HG03432 (cell line): Measurements from ENCODE around the gene SS18L1.
"Not testable (repeated sequence)": the region's sequence is repeated elsewhere in the genome, so short reads cannot be mapped to it uniquely, and the experiment has no call there.

Experiments used
- ATAC-seq: cut with Tn5 transposase; IDR thresholded peaks from one replicate; pipeline ENCODE4 v1.9.1; 2021; ENCODE audit warnings: mild to moderate bottlenecking, moderate library complexity; ENCODE audit not compliant: unreplicated experiment

Gene SS18L1, protein sequence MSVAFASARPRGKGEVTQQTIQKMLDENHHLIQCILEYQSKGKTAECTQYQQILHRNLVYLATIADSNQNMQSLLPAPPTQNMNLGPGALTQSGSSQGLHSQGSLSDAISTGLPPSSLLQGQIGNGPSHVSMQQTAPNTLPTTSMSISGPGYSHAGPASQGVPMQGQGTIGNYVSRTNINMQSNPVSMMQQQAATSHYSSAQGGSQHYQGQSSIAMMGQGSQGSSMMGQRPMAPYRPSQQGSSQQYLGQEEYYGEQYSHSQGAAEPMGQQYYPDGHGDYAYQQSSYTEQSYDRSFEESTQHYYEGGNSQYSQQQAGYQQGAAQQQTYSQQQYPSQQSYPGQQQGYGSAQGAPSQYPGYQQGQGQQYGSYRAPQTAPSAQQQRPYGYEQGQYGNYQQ

DNA sequence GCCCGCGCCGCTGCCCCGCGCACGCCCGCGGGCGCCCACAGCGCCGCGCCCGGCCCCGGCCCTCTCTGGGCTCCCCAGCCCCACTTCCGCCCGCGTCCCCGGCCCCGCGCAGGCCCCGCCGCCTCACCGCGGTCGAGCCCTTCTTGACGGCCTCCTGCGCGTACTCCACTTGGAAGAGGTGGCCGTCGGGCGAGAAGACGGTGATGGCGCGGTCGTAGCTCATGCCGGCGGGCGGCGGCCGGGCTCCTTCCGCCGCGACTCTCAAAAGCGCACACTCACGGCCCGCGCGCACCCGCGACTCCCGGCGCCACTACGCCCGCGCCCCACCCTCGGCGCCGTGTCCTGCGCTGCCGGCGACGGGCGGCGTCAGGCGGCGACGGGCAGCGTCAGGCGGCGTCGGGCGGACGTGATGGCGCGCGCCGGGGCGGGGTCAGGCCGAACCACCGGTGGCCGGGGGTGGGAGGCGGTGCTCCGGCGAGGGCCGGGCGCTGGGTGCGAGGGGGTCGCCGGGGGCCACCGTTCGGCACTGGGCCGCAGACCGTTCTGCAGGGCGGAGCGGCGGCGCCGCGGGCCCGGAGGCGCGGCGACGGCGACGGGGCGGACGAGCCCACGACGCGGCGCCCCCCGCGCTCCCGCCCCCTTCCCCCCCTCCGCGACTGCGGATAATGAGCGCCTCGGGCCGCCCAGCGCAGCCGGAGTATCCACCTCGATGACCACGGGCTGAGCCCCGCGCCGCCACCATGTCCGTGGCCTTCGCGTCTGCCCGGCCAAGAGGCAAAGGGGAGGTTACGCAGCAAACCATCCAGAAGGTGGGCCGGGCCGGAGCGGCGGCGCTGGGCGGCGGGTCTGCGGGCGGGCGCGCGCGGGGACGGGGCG lies at the start of gene SS18L1, which contains the start of gene PSMA7:
TSS of gene SS18L1 (plus strand) at position 689 of the 876 bp plus-strand sequence. CDS start at position 741, 52 bp downstream.
TSS of gene PSMA7 (minus strand) at position 314 of the 876 bp plus-strand sequence. CDS start at position 223, 91 bp downstream.
- peak; percentile 83 for ATAC-seq

DNA sequence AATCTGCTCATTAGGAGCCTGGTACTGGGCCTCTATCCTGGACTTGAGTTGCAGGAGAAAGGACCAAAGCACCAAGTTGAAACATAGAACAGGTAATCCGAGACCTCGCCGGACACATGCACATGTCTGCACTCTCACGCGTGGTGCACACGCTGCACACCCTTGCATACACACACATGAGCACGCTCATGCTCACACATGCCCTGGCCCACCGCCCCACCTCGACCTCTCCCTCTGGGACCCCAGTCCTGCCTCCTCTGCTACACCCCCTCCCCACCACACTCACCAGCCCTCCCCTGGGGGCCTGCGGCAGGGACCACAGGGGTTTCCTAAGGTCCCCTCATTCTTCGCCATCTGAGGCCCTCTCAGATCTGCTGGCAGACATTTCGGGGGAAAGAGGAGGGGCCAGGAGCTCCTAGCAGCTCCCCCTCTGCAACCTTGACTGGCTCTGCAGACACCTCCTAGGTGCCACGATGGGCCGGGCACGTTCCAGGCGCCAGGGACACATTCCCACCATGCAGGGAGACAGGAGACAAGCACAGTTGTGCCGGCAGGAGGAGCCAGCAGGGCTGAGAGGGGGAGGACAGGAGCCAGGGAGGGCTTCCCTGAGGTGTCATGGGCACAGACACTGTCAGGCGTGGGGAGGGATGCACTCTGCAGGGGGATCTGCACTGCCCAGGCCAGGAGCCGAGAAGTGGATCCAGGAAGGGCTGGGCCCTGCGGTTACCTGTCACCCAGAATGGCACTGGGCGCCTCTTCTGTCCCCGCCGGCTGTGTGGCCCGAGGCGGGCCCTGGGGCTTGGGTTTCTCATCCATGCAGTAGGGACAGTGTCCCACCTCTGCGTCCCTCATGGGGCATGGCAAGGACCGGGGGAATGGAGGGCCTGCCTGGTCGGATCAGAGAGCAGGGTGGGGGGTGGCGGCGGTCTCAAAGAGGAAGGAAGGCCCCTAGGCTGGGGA lies 46.9 kb upstream of the SS18L1 start:
- ATAC-seq = no peak

- ATAC-seq = no peak
These were observed 45.6 kb upstream of the SS18L1 start for GRCh38 chr20:62097881-62098407.

DNA sequence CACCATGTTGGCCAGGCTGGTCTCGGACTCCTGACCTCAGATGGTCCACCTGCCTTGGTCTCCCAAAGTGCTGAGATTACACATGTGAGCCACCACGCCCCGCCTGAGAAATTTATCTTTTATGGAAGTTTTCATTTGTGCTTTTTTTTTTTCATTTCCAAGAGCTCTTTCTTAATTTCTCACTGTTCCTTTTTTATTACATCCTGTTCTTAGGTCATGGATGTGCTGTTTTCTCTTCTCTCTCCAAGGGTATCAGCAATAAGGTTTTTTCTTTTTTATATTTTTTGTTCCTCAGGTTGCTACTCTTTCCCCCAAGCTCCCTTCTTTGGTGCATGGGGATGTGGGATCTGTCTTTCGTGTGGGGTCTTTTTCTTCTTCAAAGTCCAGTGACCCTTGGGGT lies 42.5 kb upstream of the SS18L1 start:
- no peak for ATAC-seq

DNA sequence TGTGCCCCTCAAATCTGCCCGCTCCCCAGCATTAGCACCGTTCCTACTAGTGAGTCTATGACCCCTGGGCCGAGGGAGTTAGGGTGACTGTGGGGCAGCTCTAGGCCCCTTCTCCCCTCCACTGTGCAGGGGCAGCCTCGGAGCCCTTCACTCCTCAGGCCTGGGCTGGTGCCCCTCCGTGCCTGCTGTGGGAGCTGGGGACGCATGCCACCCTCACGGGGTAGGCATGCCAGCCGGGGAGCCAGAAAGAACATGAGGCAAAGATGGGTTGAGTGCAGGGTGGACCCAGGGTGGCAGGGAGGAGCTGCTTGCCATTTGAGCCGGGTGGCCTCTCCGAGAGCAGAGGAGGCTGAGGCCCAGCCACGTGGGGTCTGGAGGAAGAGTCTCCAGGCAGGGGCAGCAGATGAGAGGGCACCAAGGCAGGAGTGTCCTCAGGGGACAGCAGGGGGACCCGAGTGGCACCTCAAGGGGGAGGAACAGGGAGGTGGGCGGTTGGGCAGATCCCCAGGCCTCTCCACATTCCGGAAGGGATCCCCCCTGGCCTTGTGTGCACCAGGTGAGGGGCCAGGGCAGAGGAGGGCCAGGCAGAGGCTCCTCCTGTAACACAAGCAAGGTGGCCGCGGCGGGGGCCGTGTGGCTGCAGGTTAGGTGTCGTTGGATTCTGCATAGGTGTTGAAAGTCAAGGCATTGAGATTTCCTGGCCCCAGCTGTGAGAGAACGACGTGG lies 39.9 kb upstream of the SS18L1 start:
- ATAC-seq = no peak

- ATAC-seq = no peak
These were observed 39.3 kb upstream of the SS18L1 start for GRCh38 chr20:62104234-62104789.

GRCh38 chr20:62104791-62105345 lies 38.7 kb upstream of the SS18L1 start:
- ATAC-seq = no peak

- no peak for ATAC-seq
These were observed 38.0 kb upstream of the SS18L1 start for GRCh38 chr20:62105592-62105991.

DNA sequence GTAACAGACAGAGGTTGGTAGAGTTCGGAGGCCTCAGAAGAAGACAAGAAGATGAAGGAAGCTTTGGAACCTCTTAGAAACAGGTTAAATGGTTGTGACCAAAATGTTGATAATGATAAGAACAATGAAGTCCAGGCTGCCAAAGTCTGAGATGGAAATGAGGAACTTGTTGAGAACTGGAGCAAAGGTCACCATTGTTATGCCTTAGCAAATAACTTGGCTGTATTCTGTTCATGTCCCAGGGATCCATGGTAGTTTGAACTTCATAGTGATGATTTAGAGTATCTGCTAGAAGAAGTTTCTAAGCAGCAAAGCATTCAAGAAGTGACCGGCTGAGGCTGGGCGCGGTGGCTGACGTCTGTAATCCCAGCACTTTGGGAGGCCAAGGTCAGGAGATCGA lies 32.4 kb upstream of the SS18L1 start:
- ATAC-seq = no peak

DNA sequence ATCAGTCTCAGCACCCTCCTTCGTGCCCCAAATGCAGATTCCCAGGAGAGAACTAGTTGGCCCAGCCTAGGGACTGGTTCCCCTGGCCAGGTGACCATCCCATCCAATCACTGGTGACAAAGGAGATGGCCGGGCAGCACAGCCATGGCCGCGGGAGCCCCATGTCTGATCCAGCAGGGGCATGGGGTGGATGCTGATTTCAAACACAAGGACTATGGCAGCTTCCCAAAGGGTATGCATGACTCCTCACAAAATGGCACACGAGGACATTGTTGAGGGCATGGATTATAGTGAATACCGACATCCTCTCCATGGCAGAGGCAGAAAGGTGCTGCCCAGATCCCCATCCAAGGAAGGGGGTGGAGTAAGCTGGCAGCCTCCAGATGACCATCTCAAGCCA lies 31.2 kb upstream of the SS18L1 start:
- ATAC-seq = no peak

GRCh38 chr20:62114894-62115293 lies 28.7 kb upstream of the SS18L1 start:
- no peak for ATAC-seq

DNA sequence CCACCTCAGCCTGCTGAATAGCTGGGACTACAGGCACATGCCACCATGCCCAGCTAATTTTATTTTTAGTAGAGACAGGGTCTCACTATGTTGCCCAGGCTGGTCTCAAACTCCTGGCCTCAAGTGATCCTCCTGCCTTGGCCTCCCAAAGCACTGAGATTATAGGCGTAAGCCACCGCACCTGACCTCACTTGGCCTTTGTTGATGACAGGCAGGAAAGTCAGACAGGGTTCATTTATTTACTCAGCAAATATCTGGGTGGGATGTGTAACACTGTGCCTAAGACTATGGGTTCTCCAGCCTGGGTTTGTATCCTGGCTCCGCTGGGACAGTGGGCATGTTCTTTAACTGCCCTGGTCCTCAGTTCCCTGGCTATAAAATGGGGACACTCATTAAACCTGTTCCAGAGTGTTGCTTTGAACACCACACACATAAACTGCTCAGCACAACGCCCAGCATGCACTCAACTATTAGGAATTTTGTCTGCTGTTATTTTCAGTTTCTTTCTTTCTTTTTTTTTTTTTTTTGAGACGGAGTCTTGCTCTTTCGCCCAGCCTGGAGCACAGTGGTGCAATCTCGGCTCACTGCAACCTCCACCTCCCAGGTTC lies 27.7 kb upstream of the SS18L1 start:
- not testable (repeated sequence) for ATAC-seq

- ATAC-seq = no peak
These were observed 26.8 kb upstream of the SS18L1 start for GRCh38 chr20:62116558-62117361.

- no peak for ATAC-seq
These were observed 26.3 kb upstream of the SS18L1 start for GRCh38 chr20:62117362-62117646.

DNA sequence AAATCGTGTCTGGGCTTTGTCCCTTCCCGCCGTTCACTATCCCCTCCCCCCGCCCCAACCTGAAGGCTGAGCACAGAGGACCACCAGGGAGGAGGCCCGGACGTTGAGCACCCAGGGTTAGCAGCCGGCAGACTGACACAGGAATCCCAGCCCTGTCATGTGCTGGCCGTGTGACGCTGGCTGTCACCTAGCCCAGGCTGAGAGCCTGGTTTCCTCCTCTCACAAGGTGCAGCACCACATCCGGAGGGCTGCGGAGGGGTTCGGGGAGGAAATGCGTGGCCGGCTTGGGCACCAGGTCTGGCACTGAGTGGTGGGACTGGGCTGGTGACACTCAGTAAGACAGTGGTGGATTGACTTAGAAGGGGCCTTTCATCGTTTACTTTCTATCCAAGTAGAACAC lies 25.9 kb upstream of the SS18L1 start:
- no peak for ATAC-seq

GRCh38 chr20:62118113-62119043 lies 25.2 kb upstream of the SS18L1 start:
- no peak for ATAC-seq

DNA sequence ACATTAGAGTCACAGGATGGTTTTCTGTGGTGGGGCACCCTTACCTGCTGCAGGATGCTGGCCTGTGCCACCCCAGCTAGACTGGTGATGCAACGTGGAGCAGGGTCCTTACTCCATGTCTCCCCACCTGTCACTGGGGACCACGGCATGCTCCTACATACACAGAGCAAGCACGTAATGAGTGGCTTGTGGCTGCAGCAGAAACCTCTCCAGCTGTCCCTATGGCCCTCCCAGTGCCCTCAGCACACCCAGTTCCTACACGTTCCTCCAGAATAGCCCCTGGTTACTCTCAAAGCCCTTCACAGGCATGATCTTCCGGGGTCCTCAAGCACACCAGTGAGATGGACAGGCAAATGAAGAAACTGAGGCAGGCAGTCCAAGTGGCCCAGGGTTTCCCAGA lies 24.5 kb upstream of the SS18L1 start:
- ATAC-seq = no peak
